SIG-M5 treated with dmso at 0.1 percent for 504 hours (cell line): Measurements from ENCODE around the gene CD47.

Experiments
- DNase-seq: peaks from one replicate; lab custom pipeline; 2025; ENCODE audit not compliant: unreplicated experiment; lab: John Stamatoyannopoulos, UW

CD47 gene

GRCh38 chr3:108053483-108053882 is 37.3 kb downstream of the CD47 start:
- no peak for DNase-seq

GRCh38 chr3:108053067-108053466 is 37.8 kb downstream of the CD47 start:
- DNase-seq, result peak; percentile 32

GRCh38 chr3:108051005-108051404 is 39.8 kb downstream of the CD47 start:
- DNase-seq, result no peak

GRCh38 chr3:108047987-108048386 is 42.8 kb downstream of the CD47 start:
- DNase-seq, result no peak

- no peak for DNase-seq
These were observed 44.6 kb downstream of the CD47 start for GRCh38 chr3:108046247-108046646.

GRCh38 chr3:108044699-108045098 is 46.1 kb downstream of the CD47 start:
- DNase-seq, result no peak

- DNase-seq, result no peak
These were observed 48.5 kb downstream of the CD47 start for GRCh38 chr3:108042300-108042699.

GRCh38 chr3:108041253-108041652 is 49.6 kb downstream of the CD47 start:
- no peak for DNase-seq

GRCh38 chr3:108037770-108038169 is 53.1 kb downstream of the CD47 start:
- DNase-seq, result no peak

GRCh38 chr3:108036984-108037741 is 53.7 kb downstream of the CD47 start:
- DNase-seq, result peak; percentile 62

- DNase-seq, result no peak
These were observed 54.4 kb downstream of the CD47 start for GRCh38 chr3:108036401-108036800.

- DNase-seq, result peak; percentile 60
These were observed 55.1 kb downstream of the CD47 start for GRCh38 chr3:108035751-108036150.

GRCh38 chr3:108031895-108032294 is 58.9 kb downstream of the CD47 start:
- peak; percentile 14 for DNase-seq

GRCh38 chr3:108030960-108031359 is 59.9 kb downstream of the CD47 start:
- no peak for DNase-seq

GRCh38 chr3:108029466-108029865 is 61.4 kb downstream of the CD47 start:
- no peak for DNase-seq

GRCh38 chr3:108028896-108029295 is 61.9 kb downstream of the CD47 start:
- no peak for DNase-seq

GRCh38 chr3:108025177-108025576 is 65.7 kb downstream of the CD47 start:
- DNase-seq, result no peak

GRCh38 chr3:108024146-108024850 is 66.5 kb downstream of the CD47 start:
- no peak for DNase-seq

- no peak for DNase-seq
These were observed 68.3 kb downstream of the CD47 start for GRCh38 chr3:108022256-108023150.

GRCh38 chr3:108021533-108021932 is 69.3 kb downstream of the CD47 start:
- DNase-seq, result no peak

- no peak for DNase-seq
These were observed 69.7 kb downstream of the CD47 start for GRCh38 chr3:108021131-108021530.

GRCh38 chr3:108018552-108018951 is 72.3 kb downstream of the CD47 start:
- no peak for DNase-seq
